Heart left ventricle (tissue), 16 donors: ENCODE results near the gene EVX2. TPM values are rescaled to one million over a fixed set of nuclear protein-coding genes. Genes with fewer than 3 reads are reported as not detected.

Source experiments
- ATAC-seq, 4 donors: fragments of 200-7000 bp; cut with Tn5 transposase; one replicate each; pipeline ENCODE4 v1.9.1; 2020 to 2022; ENCODE audit warnings: moderate library complexity in 4 of 4, mild to moderate bottlenecking in 3 of 4, moderate number of reproducible peaks in 1 of 4
- DNase-seq, 5 donors: peaks; one replicate each; pipeline ENCODE4 v3.0.0-alpha.2; 2020
- H3K27ac ChIP-seq, 12 donors: fragments of 200-600 bp; sonication (generic) in 4 of 12; one replicate each; pipeline versions ENCODE4 v1.5.0 to v1.8.0; 2016 to 2022; ENCODE audit warnings: mild to moderate bottlenecking in 2 of 12
- H3K27me3 ChIP-seq, 9 donors: fragments of 200-600 bp; sonication (generic) in 2 of 9; one replicate each; pipeline versions ENCODE4 v1.5.1 to v1.8.0; 2016 to 2022; ENCODE audit warnings: mild to moderate bottlenecking in 3 of 9
- H3K36me3 ChIP-seq, 9 donors: fragments of 200-600 bp; sonication (generic) in 2 of 9; one replicate each; pipeline versions ENCODE4 v1.5.0 to v1.8.0; 2018 to 2022; ENCODE audit warnings: mild to moderate bottlenecking in 2 of 9
- H3K4me1 ChIP-seq, 12 donors: fragments of 200-600 bp; sonication (generic) in 4 of 12; one replicate each; pipeline versions ENCODE4 v1.5.0 to v1.8.0; 2016 to 2022; ENCODE audit warnings: mild to moderate bottlenecking in 3 of 12
- H3K4me3 ChIP-seq, 12 donors: fragments of 200-600 bp; sonication (generic) in 4 of 12; one replicate each; pipeline versions ENCODE4 v1.5.0 to v1.8.0; 2017 to 2022; ENCODE audit warnings: mild to moderate bottlenecking in 9 of 12, moderate library complexity in 4 of 12
- H3K9me3 ChIP-seq, 12 donors: fragments of 200-600 bp; sonication (generic) in 4 of 12; one replicate each; pipeline versions ENCODE4 v1.5.0 to v1.8.0; 2016 to 2022; ENCODE audit warnings: mild to moderate bottlenecking in 1 of 12
- POLR2A ChIP-seq, 2 donors: fragments of 450-650 bp; IDR thresholded peaks; one replicate each; pipeline ENCODE4 v1.6.1; 2017; ENCODE audit warnings: antibody characterized with exemption in 2 of 2, mild to moderate bottlenecking in 2 of 2, moderate library complexity in 2 of 2
- WGBS, 4 donors: extraction: QIAGEN DNeasy Blood & Tissue Kit in 2 of 4; methylation state at CpG; one replicate each; pipeline versions ENCODE4 v1.1.5 to v1.1.7; 2013 to 2018; 5-methylcytosine and 5-hydroxymethylcytosine counted together
- intact Hi-C, 10 donors: fragments of 100-400 bp; cut with DNase I; formaldehyde crosslinking; loops; one replicate each; pipeline versions ENCODE4 v1.11.1 to v1.14.2; 2022
- polyA plus RNA-seq, 2 donors: library from polyadenylated mRNA; stranded (reverse); fragments of 200-250 nt; gene quantifications; one replicate each; pipeline ENCODE4 v1.2.3, GENCODE V29; 2013
- total RNA-seq, 9 donors: library from RNA; depleted of rRNA in 2 of 9; stranded (reverse); fragments of >200 nt in 2 of 9; fragmentation: NEBNext Ultra II Directional in 3 of 9; extraction: Animal tissue kit (Norgen Biotek cat#: 25700) in 3 of 9; gene quantifications; one replicate each; pipeline versions ENCODE4 v1.1.0 to v1.2.4, GENCODE V29; 2016 to 2023
- TF ChIP-seq, protein P1 (sequence below), 12 donors: fragments of 200-600 bp; sonication (generic) in 4 of 12; IDR thresholded peaks; one replicate each; pipeline versions ENCODE4 v1.5.0 to v1.8.0; 2018 to 2022; ENCODE audit warnings: antibody characterized with exemption in 12 of 12, mild to moderate bottlenecking in 5 of 12
- donor health status: ischemic (EF 13 %, LVEDD 7.1; RV severe dilation, severe dysfunction).
- donor health status: healthy with polysubstance abuse.
- donor health status: DM: no; HTN: yes; CAD: no.
- donor health status: DM: no; HTN: no; CAD: no.
- donor health status: ischemic (EF 25% LVEDD 6.9; RV normal size, moderate dysfunction).
- donor health status: ischemic (EF 25% LVEDD 5.7; RV mildly dilated, moderate dysfunction).
- donor health status: healthy.
- donor health status: DM: yes; HTN: yes; CAD: no.
- donor health status: ischemic (EF 35%, LVEDD 5.7; RV mildly dilated, moderate dysfunction).
- donor health status: nonischemic (EF 11% LVEDD 7.7; RV severe dilation, severe dysfunction).
- donor health status: DM: yes; HTN: yes; CAD: no.
- donor health status: PGD.
- donor health status: ischemic (EF 29% LVEDD 5.4; RV normal size, mild dysfunction).
- donor health status: nonischemic (EF 23%, LVEDD 6.1; RV moderate dilation, normal function).

The EVX2 gene
- total and polyA plus RNA-seq, 11 donors: 0.06 TPM; not detected in 10

DNA sequence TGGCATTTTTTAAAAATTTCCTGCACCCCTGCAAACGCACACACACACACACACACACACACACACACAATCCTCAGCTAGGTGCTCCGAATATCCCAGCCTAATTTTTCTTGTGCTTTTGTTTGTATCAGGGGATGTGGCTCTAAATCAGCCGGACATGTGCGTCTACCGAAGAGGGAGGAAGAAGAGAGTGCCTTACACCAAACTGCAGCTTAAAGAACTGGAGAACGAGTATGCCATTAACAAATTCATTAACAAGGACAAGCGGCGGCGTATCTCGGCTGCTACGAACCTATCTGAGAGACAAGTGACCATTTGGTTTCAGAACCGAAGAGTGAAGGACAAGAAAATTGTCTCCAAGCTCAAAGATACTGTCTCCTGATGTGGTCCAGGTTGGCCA is 10.6 kb upstream of the EVX2 start:
- DNase-seq (no peak), ATAC-seq (no peak)
- peaks cover 0 to 47% (median 18%) of the 10 kb centered on the region in 12 donors for H3K4me1 ChIP-seq
- no peak overlapping the region for H3K4me3 ChIP-seq
- H3K27ac ChIP-seq: peak overlapping the region in 1 of 12 donors; percentile 86
- no peaks in the 10 kb centered on the region for H3K9me3 ChIP-seq
- intact Hi-C loops: loop anchor here in 2 of 10 donors (10.0 kb wide), 1 partner anchor 840 kb away; no protein-coding TSS in a partner anchor
- WGBS, 4 donors: 4 to 7% (median 5%) methylated on average over 12 of the region's 12 CpGs
- peaks cover 93 to 100% (median 98%) of the 10 kb centered on the region in 9 donors for H3K27me3 ChIP-seq
- no peaks in the 10 kb centered on the region for H3K36me3 ChIP-seq
- TF ChIP-seq, protein P1, sequence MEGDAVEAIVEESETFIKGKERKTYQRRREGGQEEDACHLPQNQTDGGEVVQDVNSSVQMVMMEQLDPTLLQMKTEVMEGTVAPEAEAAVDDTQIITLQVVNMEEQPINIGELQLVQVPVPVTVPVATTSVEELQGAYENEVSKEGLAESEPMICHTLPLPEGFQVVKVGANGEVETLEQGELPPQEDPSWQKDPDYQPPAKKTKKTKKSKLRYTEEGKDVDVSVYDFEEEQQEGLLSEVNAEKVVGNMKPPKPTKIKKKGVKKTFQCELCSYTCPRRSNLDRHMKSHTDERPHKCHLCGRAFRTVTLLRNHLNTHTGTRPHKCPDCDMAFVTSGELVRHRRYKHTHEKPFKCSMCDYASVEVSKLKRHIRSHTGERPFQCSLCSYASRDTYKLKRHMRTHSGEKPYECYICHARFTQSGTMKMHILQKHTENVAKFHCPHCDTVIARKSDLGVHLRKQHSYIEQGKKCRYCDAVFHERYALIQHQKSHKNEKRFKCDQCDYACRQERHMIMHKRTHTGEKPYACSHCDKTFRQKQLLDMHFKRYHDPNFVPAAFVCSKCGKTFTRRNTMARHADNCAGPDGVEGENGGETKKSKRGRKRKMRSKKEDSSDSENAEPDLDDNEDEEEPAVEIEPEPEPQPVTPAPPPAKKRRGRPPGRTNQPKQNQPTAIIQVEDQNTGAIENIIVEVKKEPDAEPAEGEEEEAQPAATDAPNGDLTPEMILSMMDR (IDR thresholded peaks at IDR 0.05): no peak
- TF ChIP-seq POLR2A (IDR thresholded peaks at IDR 0.05): no peak

GRCh38 chr2:176093898-176094249 is 10.1 kb upstream of the EVX2 start:
- intact Hi-C loops: loop anchor here in 2 of 10 donors (10.0 kb wide), 1 partner anchor 839 kb away; no protein-coding TSS in a partner anchor
- H3K27me3 ChIP-seq: peaks cover 93 to 100% (median 98%) of the 10 kb centered on the region in 9 donors
- H3K36me3 ChIP-seq: no peaks in the 10 kb centered on the region
- peak overlapping the region in 1 of 12 donors; percentile 86 for H3K27ac ChIP-seq
- H3K9me3 ChIP-seq: no peaks in the 10 kb centered on the region
- no peak for ATAC-seq
- H3K4me1 ChIP-seq: peaks cover 0 to 47% (median 18%) of the 10 kb centered on the region in 12 donors
- WGBS, 4 donors: 7 to 13% (median 8%) methylated on average over 8 of the region's 8 CpGs
- H3K4me3 ChIP-seq: no peak overlapping the region
- TF ChIP-seq POLR2A (IDR thresholded peaks at IDR 0.05): no peak
- TF ChIP-seq, protein P1 (IDR thresholded peaks at IDR 0.05): no peak
- DNase-seq: no peak

GRCh38 chr2:176093145-176093897 is 9.6 kb upstream of the EVX2 start:
- WGBS, 4 donors: 2 to 4% (median 3%) methylated on average over 30 to 53 of the region's 53 CpGs
- Histone ChIP-seq H3K27ac (peak overlapping the region in 1 of 12 donors; percentile 86), H3K9me3 (no peaks in the 10 kb centered on the region), H3K4me1 (peaks cover 0 to 48% (median 22%) of the 10 kb centered on the region in 12 donors), H3K36me3 (no peaks in the 10 kb centered on the region), H3K4me3 (peak overlapping the region in 7 of 12 donors; percentile 12 to 36 (median 26)), H3K27me3 (peaks cover 89 to 100% (median 98%) of the 10 kb centered on the region in 9 donors)
- ATAC-seq (no peak), DNase-seq (peak in 1 of 5 donors; percentile 60)
- TF ChIP-seq, protein P1 (IDR thresholded peaks at IDR 0.05): no peak
- no peak for TF ChIP-seq POLR2A (IDR thresholded peaks at IDR 0.05)
- intact Hi-C loops: loop anchor here in 2 of 10 donors (10.0 kb wide), 1 partner anchor 839 kb away; no protein-coding TSS in a partner anchor
